ENCODE data around the gene PLS3. TPM values are rescaled to one million over a fixed set of nuclear protein-coding genes. Genes with fewer than 3 reads are reported as not detected.

Gene PLS3
- total and polyA plus RNA-seq, 4 donors = 63.1 to 221 (median 116) TPM

DNA sequence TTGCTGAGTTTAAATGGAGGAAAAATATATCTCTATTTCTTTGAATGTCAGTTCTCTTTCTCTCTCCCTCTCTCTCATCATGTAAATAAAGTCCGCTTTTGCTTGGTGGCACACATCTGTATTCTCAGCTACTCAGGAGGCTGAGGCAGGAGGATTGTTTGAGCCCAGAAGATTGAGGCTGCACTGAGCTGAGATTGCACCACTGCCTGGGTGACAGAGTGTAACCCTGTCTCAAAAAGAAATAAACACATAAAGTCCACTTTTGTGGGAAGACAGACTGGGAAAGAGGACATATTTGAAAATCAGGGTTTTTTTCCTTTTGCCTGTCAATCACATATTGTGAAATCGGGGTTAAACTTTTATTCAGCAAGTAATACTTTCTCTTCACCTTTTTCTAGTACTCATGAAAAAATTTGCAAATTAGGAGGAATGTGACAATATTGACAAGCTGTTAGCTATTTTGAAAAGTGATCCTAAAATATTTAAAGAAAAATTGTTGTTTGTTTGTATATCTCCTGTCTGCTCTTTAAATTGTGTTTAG is 42.6 kb downstream of the PLS3 start:
- Histone ChIP-seq H3K27me3 (ENCODE audit: control insufficient read depth in 3 of 3, insufficient read depth in 3 of 3, low read length in 2 of 3) (peaks cover 0 to 48% (median 45%) of the 10 kb centered on the region in 3 donors), H3K27ac (ENCODE audit: low read depth in 1 of 2, low read length in 1 of 2) (peak overlapping the region in 1 of 2 donors; percentile 78), H3K4me3 (no peak overlapping the region), H3K4me1 (ENCODE audit: control insufficient read depth in 5 of 5, insufficient read depth in 5 of 5, low read length in 5 of 5) (peaks cover 0 to 7% (median 0%) of the 10 kb centered on the region in 5 donors), H3K9ac (ENCODE audit: insufficient read depth in 1 of 2, low read length in 2 of 2) (no peak overlapping the region), H3K36me3 (ENCODE audit: control insufficient read depth in 4 of 4, insufficient read depth in 4 of 4, low read length in 4 of 4) (no peaks in the 10 kb centered on the region), H3K9me3 (ENCODE audit: control insufficient read depth in 4 of 4, insufficient read depth in 3 of 4, low read length in 3 of 4) (no peaks in the 10 kb centered on the region)
- ATAC-seq (ENCODE audit: insufficient read depth, low FRiP score) (no peak), DNase-seq (no peak)
- WGBS, 2 donors = 84 to 94% methylated on average over 2 of the region's 2 CpGs
- TF ChIP-seq, protein P1, sequence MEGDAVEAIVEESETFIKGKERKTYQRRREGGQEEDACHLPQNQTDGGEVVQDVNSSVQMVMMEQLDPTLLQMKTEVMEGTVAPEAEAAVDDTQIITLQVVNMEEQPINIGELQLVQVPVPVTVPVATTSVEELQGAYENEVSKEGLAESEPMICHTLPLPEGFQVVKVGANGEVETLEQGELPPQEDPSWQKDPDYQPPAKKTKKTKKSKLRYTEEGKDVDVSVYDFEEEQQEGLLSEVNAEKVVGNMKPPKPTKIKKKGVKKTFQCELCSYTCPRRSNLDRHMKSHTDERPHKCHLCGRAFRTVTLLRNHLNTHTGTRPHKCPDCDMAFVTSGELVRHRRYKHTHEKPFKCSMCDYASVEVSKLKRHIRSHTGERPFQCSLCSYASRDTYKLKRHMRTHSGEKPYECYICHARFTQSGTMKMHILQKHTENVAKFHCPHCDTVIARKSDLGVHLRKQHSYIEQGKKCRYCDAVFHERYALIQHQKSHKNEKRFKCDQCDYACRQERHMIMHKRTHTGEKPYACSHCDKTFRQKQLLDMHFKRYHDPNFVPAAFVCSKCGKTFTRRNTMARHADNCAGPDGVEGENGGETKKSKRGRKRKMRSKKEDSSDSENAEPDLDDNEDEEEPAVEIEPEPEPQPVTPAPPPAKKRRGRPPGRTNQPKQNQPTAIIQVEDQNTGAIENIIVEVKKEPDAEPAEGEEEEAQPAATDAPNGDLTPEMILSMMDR (IDR thresholded peaks at IDR 0.05; ENCODE audit: control extremely low read depth, extremely low read depth) = no peak

DNA sequence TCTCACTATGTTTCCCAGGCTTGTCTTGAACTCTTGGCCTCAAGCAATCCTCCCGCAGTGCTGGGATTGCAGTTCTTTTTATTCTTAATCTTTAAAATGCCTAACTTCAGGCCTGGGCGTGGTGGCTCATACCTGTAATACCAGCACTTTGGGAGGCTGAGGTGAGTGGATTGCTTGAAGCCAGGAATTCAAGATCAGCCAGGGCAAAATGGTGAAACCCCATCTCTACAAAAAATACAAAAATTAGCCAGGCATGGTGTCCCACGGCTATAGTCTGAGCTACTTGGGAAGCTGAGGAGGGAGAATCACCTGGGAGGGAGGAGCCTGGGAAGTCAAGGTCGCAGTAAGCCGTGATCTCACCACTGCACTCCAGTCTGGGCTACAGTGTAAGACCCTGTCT is 45.9 kb downstream of the PLS3 start:
- no peak for DNase-seq
- no peak for ATAC-seq (ENCODE audit: insufficient read depth, low FRiP score)
- WGBS, 2 donors = 68 to 92% methylated on average over 5 of the region's 5 CpGs

DNA sequence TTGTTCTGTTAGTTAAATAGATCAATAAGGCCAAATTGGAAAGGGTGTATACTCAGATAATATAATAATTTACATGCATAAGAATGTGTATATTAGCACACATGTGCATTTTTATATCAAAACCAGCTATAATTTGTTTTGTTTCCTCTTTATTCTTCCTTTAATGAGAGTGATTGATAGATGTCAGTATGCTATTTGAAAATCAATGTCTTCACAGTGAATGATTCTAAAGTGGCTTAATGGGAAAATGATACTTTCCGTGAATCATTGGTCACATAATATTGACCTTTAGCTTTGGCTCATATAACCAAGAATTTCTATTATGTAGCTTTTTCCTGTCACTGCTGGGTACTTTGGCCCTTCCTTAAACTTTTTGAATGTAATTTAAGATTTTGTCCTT is 48.6 kb downstream of the PLS3 start:
- DNase-seq (no peak), ATAC-seq (ENCODE audit: insufficient read depth, low FRiP score) (no peak)
- no peak overlapping the region for H3K27ac ChIP-seq (ENCODE audit: low read depth in 1 of 2, low read length in 1 of 2)

More for the DNA sequence above, 45.9 kb downstream of the PLS3 start:
- TF ChIP-seq, protein P1 (IDR thresholded peaks at IDR 0.05; ENCODE audit: control extremely low read depth, extremely low read depth) = no peak
- Histone ChIP-seq H3K9ac (ENCODE audit: insufficient read depth in 1 of 2, low read length in 2 of 2) (no peak overlapping the region), H3K27me3 (ENCODE audit: control insufficient read depth in 3 of 3, insufficient read depth in 3 of 3, low read length in 2 of 3) (peaks cover 0 to 59% (median 38%) of the 10 kb centered on the region in 3 donors), H3K27ac (ENCODE audit: low read depth in 1 of 2, low read length in 1 of 2) (no peak overlapping the region), H3K36me3 (ENCODE audit: control insufficient read depth in 4 of 4, insufficient read depth in 4 of 4, low read length in 4 of 4) (peaks cover 0 to 5% (median 0%) of the 10 kb centered on the region in 4 donors), H3K4me3 (no peak overlapping the region), H3K9me3 (ENCODE audit: control insufficient read depth in 4 of 4, insufficient read depth in 3 of 4, low read length in 3 of 4) (no peaks in the 10 kb centered on the region), H3K4me1 (ENCODE audit: control insufficient read depth in 5 of 5, insufficient read depth in 5 of 5, low read length in 5 of 5) (no peaks in the 10 kb centered on the region)

More for the DNA sequence above, 48.6 kb downstream of the PLS3 start:
- Histone ChIP-seq H3K4me1 (ENCODE audit: control insufficient read depth in 5 of 5, insufficient read depth in 5 of 5, low read length in 5 of 5) (peaks cover 0 to 5% (median 4%) of the 10 kb centered on the region in 5 donors), H3K4me3 (no peak overlapping the region), H3K9ac (ENCODE audit: insufficient read depth in 1 of 2, low read length in 2 of 2) (no peak overlapping the region), H3K9me3 (ENCODE audit: control insufficient read depth in 4 of 4, insufficient read depth in 3 of 4, low read length in 3 of 4) (no peaks in the 10 kb centered on the region), H3K36me3 (ENCODE audit: control insufficient read depth in 4 of 4, insufficient read depth in 4 of 4, low read length in 4 of 4) (peaks cover 0 to 7% (median 0%) of the 10 kb centered on the region in 4 donors), H3K27me3 (ENCODE audit: control insufficient read depth in 3 of 3, insufficient read depth in 3 of 3, low read length in 2 of 3) (peaks cover 0 to 61% (median 28%) of the 10 kb centered on the region in 3 donors)
- TF ChIP-seq, protein P1 (IDR thresholded peaks at IDR 0.05; ENCODE audit: control extremely low read depth, extremely low read depth) = no peak
- 76 to 90% methylated on average over 1 of the region's 1 CpG for WGBS, 2 donors
